Ascending aorta (tissue), 2 donors: Measurements from ENCODE around the gene FRMD1. TPM values are rescaled to one million over a fixed set of nuclear protein-coding genes. Genes with fewer than 3 reads are reported as not detected.

ENCODE experiments used
- DNase-seq, 2 donors: peaks; one replicate each; pipeline ENCODE4 v3.0.0-alpha.2; 2019; ENCODE audit warnings: low spot score in 2 of 2
- H3K27ac ChIP-seq, 2 donors: fragments of 200-600 bp; sonication (generic); one replicate each; pipeline ENCODE4 v1.5.1; 2016 to 2017; ENCODE audit warnings: mild to moderate bottlenecking in 1 of 2
- H3K27me3 ChIP-seq: fragments of 200-600 bp; sonication (generic); one replicate; pipeline ENCODE4 v1.5.1; 2017
- H3K36me3 ChIP-seq, 2 donors: fragments of 200-600 bp; sonication (generic); one replicate each; pipeline ENCODE4 v1.5.1; 2016
- H3K4me1 ChIP-seq, 2 donors: fragments of 200-600 bp; sonication (generic); one replicate each; pipeline ENCODE4 v1.5.1; 2016 to 2017; ENCODE audit warnings: mild to moderate bottlenecking in 1 of 2
- H3K4me3 ChIP-seq, 2 donors: fragments of 200-600 bp; sonication (generic); one replicate each; pipeline ENCODE4 v1.5.1; 2016 to 2017; ENCODE audit warnings: mild to moderate bottlenecking in 1 of 2
- H3K9me3 ChIP-seq, 2 donors: fragments of 200-600 bp; sonication (generic); one replicate each; pipeline ENCODE4 v1.5.1; 2016
- CTCF ChIP-seq, 3 experiments: fragments of 200-600 bp in 2 of 3; fragments of 450-650 bp in 1 of 3; sonication (generic) in 2 of 3; IDR thresholded peaks; one replicate each; pipeline ENCODE4 v1.5.1; 2016 to 2019; ENCODE audit warnings: antibody characterized with exemption in 3 of 3, mild to moderate bottlenecking in 1 of 3, moderate library complexity in 1 of 3
- intact Hi-C: fragments of 100-400 bp; cut with DNase I; formaldehyde crosslinking; loops from one replicate; pipeline ENCODE4 v1.15.1; 2023
- total RNA-seq: library from RNA; depleted of rRNA; stranded (reverse); fragments of >200 nt; gene quantifications from one replicate; pipeline ENCODE4 v1.1.0, GENCODE V29; 2016

FRMD1 gene
- total RNA-seq, 1 donor from 2014 or later: not detected

- Histone ChIP-seq H3K4me3 (no peak overlapping the region), H3K27me3 (no peaks in the 10 kb centered on the region), H3K27ac (no peak overlapping the region), H3K9me3 (no peaks in the 10 kb centered on the region), H3K36me3 (no peaks in the 10 kb centered on the region), H3K4me1 (no peaks in the 10 kb centered on the region)
- DNase-seq: no peak
- intact Hi-C loops: no loop called here
- TF ChIP-seq CTCF (IDR thresholded peaks at IDR 0.05): no peak
Measured at GRCh38 chr6:168030218-168030746, 48.7 kb downstream of the FRMD1 start.

DNA sequence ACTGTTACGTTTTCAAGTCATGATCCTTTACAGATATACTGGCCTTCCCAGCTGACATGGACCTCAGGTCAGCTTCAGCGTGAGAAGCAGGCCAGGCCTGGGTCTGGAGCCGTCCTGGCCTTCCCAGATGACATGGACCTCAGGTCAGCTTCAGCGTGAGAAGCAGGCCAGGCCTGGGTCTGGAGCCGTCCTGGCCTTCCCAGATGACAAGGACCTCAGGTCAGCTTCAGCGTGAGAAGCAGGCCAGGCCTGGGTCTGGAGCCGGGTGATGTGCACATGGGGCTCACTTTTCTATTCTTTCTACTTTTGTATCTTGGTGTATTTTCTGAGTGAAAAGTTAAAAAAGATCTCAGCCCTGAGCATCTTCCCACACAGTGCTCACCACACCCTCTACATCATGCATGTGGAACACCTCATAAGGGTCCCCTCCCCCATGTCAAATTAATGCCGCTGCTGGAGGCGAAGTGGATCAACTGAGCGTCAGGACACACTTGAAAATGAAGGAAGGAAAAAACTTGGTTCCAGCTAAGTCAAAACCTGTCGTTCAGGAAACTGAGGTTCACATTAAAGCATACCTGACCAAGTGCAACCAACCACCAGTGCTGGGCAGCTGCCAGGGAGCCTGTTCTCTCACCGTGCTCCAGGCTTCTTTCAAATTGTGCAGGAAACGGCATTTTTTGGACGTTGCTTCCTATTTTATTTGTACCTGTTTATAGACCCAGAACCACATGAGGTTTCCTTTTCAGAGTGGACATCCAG lies 49.4 kb downstream of the FRMD1 start:
- intact Hi-C loops: no loop called here

DNA sequence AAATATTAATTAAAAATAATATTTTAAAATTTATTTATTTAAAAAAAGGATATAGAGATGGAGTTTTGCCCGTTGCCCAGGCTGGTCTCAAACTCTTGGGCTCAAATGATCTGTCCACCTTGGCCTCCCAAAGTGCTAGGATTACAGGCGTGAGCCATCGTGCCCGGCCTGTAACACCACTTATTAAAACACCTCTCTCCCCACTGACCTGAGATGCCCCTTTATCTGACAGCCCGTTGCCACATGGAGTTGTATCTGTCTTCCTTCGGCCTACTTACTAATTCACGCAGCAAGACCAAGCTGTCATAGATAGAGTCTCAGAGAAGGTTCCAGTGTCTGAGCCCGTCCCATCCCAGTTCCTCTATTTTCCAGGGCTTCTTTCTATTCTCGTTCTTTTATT lies 50.8 kb downstream of the FRMD1 start:
- Histone ChIP-seq H3K36me3 (no peaks in the 10 kb centered on the region), H3K9me3 (no peaks in the 10 kb centered on the region), H3K27me3 (no peaks in the 10 kb centered on the region), H3K27ac (no peak overlapping the region), H3K4me1 (no peaks in the 10 kb centered on the region), H3K4me3 (no peak overlapping the region)
- TF ChIP-seq CTCF (IDR thresholded peaks at IDR 0.05): no peak
- intact Hi-C loops: no loop called here
- no peak for DNase-seq

More for the DNA sequence above, 49.4 kb downstream of the FRMD1 start:
- H3K4me3 ChIP-seq: no peak overlapping the region
- no peak overlapping the region for H3K27ac ChIP-seq
- no peaks in the 10 kb centered on the region for H3K4me1 ChIP-seq
- no peak for TF ChIP-seq CTCF (IDR thresholded peaks at IDR 0.05)
- no peaks in the 10 kb centered on the region for H3K27me3 ChIP-seq
- no peaks in the 10 kb centered on the region for H3K36me3 ChIP-seq
- H3K9me3 ChIP-seq: no peaks in the 10 kb centered on the region
- DNase-seq: no peak

DNA sequence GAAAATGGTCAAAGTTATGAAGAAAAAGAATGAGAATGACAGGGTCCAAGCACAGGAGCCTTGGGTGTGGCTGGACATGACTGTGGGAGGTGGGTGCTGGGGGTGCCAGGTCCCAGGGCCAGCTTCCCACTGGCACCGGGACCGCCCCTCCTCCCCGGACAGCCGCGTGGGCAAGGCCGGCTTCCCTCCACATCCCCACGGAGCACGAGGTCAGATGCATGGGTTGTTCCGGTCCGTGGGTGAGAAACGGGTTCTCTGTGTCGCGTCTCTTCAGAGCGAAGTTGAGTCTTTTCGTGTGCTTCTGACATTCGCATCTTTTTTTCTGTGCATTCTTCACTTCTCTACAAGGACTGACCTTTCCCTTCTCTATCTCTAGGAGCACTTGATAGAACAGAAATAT lies 51.5 kb downstream of the FRMD1 start:
- DNase-seq: no peak
- intact Hi-C loops: no loop called here
- H3K4me1 ChIP-seq: no peaks in the 10 kb centered on the region

DNA sequence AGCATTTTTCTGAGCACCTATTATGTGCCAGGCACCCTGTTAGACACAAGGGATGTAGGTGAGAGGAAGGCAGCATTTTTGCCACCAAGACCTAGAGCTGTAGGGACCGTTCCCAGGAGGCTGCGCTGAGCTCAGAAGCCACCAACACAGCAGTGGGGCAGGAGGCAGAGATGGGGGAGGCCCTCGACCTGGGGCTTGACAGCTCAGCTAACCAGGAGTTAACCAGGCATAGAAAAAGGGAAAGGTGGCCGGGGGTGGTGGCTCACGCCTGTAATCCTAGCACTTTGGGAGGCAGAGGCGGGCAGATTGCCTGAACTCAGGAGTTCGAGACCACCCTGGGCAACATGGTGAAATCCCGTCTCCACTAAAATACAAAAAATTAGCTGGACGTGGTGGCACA lies 52.1 kb downstream of the FRMD1 start:
- no peaks in the 10 kb centered on the region for H3K4me1 ChIP-seq
- H3K4me3 ChIP-seq: no peak overlapping the region
- H3K9me3 ChIP-seq: no peaks in the 10 kb centered on the region
- TF ChIP-seq CTCF (IDR thresholded peaks at IDR 0.05): no peak
- H3K27ac ChIP-seq: no peak overlapping the region
- DNase-seq: no peak
- no peaks in the 10 kb centered on the region for H3K27me3 ChIP-seq
- H3K36me3 ChIP-seq: no peaks in the 10 kb centered on the region
- intact Hi-C loops: no loop called here

More for the DNA sequence above, 51.5 kb downstream of the FRMD1 start:
- no peak for TF ChIP-seq CTCF (IDR thresholded peaks at IDR 0.05)
- H3K36me3 ChIP-seq: no peaks in the 10 kb centered on the region
- H3K9me3 ChIP-seq: no peaks in the 10 kb centered on the region
- no peaks in the 10 kb centered on the region for H3K27me3 ChIP-seq
- no peak overlapping the region for H3K27ac ChIP-seq
- no peak overlapping the region for H3K4me3 ChIP-seq
